Loucy (cell line): ENCODE data around the gene RARRES1.

ENCODE experiments used
- CTCF ChIP-seq: fragments of 200-600 bp; sonication (generic); conservative IDR thresholded peaks from 2 replicates; pipeline ENCODE4 v1.5.1; 2014; ENCODE audit warnings: mild to moderate bottlenecking, antibody characterized with exemption, low read length
- EZH2phosphoT487 ChIP-seq: fragments of 200-600 bp; IDR thresholded peaks from 2 replicates; pipeline ENCODE4 v1.6.1; 2018; ENCODE audit warnings: antibody characterized with exemption, mild to moderate bottlenecking, moderate library complexity, borderline replicate concordance

DNA sequence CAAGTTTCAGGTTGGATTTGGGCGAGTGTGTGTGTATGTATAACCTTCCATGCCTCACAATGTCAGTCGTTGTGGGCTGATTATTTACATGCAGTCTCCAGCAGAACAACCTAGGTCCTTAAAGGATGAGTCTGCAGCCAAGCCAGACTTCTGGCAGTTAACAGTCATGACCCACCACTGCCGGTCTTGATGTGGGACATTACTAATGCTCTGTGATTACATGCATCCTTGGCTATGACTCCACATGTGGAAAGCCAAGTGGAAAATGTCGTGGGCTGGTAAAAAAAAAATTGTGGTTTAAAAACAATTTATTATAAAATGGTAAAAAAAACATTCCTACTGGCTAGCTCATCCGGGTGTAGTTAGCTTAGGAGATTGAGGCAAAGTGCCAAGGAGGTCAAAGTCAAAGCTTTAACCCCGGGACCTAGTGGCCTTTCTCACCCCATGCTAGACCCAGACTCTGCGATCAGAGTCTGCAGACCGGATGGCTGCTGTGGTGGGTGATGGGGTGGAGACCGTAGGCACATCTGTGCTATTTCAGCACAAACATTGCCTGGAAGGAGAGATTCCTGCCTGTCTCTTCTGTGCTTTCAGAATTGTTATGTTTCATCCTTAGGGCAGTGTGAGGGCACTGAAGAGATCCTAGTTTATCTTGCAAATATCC, 6.8 kb downstream of the RARRES1 start:
- TF ChIP-seq CTCF: no peak
- TF ChIP-seq EZH2phosphoT487: no peak
